Activated T-helper 9 cell treated with anti-CD3 and anti-CD28 coated beads, Interleukin-2, amount 50 U/mL, for 16 hours (primary cell): Measurements from ENCODE around the gene PPP1R3C.

Source experiments
- DNase-seq: peaks from one replicate; pipeline ENCODE4 v3.0.0-alpha.2; 2020; ENCODE audit warnings: low read depth

The PPP1R3C gene

DNA sequence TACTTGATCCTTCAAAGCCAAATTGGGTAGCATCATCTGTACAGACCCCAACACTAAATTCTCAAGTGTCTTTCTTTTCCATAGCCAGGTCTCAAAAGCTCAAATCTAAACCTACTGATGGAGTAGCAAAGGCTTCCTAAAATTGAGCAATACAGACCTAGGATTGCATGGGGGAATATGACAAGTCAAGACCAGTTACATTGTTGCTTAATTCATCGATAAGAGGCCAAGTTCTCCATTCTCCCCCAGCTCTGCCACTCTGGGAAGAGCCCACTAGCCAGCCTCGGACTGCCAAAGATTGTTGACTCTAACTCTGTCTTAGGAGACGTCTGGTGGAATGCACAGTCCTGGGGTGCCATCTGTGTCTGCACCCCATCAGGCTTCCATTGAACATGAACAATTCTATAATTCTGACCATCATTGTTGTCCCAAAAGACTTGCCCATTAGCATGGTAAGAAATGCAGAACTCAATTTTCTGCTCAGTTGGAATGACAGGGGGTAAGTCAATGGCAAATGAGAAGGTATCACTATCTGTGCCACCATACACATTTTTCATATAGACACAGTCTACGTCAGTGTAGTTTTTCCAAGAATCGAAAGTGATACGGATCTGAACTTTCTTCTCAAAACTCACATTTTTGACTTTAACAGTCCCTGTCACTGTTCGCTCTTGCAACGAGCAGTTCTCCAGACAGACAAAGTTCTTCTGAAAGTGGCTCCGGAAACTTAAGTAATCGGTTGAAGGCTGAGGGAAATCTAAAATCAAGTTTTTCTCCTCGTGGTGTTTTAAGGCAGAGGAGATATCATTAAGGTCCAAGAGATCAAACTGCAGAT, 2.9 kb downstream of the PPP1R3C start:
- no peak for DNase-seq

- DNase-seq, result no peak
Observed at GRCh38 chr10:91628383-91628782, 4.5 kb downstream of the PPP1R3C start.

- no peak for DNase-seq
Observed at GRCh38 chr10:91627344-91628102, 5.3 kb downstream of the PPP1R3C start.

DNA sequence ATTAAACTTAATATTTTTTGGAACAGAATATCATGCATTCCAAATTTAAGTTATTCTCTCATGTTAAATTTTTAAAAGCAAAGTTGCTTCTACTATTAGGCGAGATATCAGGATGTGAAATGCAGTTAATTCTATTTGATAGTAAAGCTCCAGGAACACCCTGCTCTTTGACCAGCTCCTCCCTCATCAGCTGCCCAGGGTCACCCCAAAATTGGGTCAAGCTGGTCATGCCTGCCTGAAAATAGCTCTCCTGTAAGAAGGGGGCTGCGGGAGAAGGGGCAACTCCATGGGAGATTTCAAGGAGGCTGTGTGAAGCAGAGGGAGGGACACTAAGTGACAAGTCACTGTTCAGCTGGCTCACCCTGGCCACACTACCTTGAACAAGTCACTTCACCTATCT, 5.9 kb downstream of the PPP1R3C start:
- no peak for DNase-seq

GRCh38 chr10:91624633-91625032, 8.2 kb downstream of the PPP1R3C start:
- DNase-seq, result no peak

- no peak for DNase-seq
Observed at GRCh38 chr10:91622601-91623000, 10.3 kb downstream of the PPP1R3C start.

- no peak for DNase-seq
Observed at GRCh38 chr10:91621483-91622113, 11.3 kb downstream of the PPP1R3C start.

- DNase-seq, result no peak
Observed at GRCh38 chr10:91617072-91617609, 15.7 kb downstream of the PPP1R3C start.

DNA sequence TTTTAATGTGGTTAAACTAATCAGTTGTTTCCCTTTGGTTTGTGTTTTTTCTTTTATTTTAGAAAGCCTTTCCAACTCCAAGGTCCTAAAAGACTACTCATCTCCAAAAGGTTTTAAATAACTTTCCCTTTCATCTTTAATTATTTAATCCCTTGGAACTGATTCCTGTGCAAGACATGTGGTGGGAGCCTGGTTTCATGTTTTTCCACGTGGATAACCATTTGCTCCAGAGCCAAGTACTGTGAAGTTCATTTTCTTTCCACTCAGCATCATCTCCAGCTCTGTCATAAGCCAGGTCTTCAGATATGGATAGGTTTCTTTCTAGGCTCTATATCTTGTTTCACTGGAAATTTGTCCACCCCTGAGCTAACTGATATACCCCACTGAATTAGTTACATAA, 16.7 kb downstream of the PPP1R3C start:
- DNase-seq, result no peak

GRCh38 chr10:91614225-91614624, 18.6 kb downstream of the PPP1R3C start:
- no peak for DNase-seq

DNA sequence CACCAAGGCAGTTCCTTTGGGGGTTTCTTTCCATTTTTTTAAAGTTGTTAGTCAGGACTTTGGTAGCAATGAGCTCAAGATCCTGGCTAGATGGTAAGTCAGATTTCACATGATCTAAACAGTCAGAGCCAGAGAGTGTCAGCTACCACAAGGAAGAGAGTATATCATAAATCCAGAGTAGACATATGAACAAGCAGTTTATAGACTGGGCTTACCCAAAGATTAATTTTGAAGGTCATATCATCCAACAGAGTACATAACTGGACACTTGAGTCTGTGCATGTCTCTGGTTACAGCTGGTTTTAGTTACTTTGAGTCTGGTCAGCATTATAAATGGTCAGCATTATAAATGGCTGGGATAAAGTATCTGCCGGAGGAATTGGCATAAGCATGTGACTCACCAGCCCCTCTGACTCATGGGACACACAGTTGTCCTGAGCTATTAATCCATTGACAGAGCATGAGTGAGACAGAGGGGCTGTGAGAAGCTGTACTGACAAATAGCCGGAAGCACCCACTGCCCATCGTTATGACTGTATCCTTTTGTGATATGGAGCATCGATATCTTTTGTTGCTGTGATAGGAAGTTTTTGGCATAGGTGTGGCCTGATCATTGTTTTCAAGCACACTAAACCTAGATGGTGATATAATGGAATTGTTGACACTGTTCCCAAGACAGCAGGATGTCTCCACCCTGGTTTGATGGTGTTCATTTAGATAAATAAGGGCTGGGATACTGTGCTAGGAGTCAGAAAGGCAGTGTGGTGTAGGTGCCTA, 19.3 kb downstream of the PPP1R3C start:
- DNase-seq, result no peak

GRCh38 chr10:91610919-91611318, 22.0 kb downstream of the PPP1R3C start:
- no peak for DNase-seq

GRCh38 chr10:91610444-91610843, 22.4 kb downstream of the PPP1R3C start:
- no peak for DNase-seq

DNA sequence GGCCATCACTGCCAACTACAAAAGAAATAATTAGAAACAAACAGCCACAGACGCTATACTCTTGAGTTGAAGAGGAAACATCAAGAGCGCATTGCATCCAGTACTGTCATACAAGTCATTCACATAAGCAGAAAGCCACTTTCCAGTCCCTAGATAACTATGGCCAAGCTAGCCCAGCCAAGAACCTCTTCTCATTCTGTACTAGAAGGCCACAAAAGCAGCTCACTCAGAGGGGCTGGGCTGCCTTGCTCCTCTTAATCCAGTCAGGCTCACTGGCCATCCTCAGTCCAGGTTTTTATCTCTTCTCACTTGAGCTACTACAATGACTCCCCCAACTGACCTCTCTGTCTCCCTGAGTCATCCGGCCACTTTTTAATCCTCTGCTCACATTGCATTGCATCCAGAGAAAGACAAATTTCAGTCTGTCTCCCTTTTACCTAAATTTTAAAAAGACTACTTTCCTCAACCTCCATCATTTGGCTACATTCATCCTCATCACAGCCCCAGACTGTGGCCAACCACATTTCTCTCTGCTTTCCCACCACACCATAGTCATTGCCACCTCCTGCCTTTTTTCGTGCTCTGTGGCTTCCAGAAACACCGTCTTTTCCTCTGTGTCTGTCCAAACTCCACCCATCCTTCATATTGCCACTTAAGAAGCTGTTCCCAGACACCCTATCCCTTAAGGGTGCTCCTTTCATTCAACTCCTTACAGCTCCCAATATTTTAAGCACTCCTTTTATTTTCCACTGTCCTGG, 25.0 kb downstream of the PPP1R3C start:
- no peak for DNase-seq

GRCh38 chr10:91605968-91606367, 26.9 kb downstream of the PPP1R3C start:
- no peak for DNase-seq

DNA sequence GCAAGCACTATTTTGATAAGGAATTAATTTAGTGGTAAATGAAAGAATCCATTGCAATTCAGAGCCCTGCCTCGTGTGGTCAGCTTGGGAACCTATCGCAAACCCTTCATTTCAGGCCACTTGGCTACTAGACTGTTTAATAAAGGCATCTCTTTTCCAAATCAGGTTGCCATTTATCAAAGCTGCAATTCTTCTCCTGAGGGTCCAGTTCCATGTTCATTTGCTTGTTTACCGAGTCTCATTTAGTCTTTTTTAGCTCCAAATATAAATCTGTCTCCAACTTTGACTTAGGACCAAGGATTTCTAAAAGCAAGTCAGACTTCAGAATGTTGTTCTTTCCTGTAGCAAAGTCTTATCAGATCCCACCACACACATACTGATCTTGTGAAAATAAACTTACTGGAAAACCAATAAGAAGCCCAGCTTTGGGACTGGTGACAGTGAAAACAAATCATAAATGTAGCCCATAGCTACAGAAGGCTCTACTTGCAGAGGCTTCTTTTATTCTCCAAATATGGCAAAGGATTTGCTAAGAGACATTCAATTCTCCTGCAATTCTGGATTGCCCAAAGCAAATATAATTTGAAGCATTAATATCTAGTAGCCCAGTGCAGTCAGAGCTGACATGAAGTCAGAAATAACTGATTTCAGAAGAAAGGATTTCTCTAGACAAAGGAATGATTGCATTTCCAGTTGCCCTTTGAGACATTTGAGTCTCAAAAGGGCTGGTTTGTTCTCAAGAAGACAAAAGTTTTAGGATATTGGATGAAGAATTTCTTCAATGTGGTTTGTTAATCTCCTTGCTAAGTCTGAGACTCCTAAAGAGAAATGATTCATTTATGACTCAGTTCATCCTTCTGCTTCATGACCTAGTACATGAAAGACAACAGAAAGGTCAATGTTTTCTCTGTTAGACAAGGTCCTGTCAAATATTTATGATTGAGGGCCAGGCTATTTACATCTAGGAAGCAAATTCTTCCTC, 28.0 kb downstream of the PPP1R3C start:
- no peak for DNase-seq

DNA sequence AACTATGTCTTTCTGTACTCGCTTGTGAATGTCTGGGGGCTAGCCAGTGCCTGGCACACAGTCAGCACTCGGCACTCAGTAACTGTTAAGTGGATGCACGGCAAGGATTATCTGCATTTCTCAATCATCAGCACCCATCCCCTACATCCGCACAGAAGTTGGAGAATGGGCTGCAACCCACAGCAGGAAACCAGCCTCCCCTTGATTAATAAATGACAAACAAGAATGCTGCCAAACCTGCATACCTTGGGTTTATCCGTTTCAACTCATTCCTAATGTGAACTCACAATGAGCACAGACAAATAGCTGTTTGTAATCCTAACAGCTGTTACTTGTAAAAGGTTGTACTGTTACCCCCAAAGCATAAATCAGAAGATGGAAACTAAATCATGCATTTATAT, 28.9 kb downstream of the PPP1R3C start:
- DNase-seq, result no peak

- no peak for DNase-seq
Observed at GRCh38 chr10:91602868-91603568, 29.9 kb downstream of the PPP1R3C start.

GRCh38 chr10:91602449-91602848, 30.4 kb downstream of the PPP1R3C start:
- no peak for DNase-seq
